Hematopoietic multipotent progenitor cell treated with erythropoietin and hydrocortisone succinate and interleukin-3 and kit ligand, for 4 days (in vitro differentiated cells): ENCODE results near the gene NGEF.

ENCODE experiments used
- DNase-seq: peaks from one replicate; pipeline ENCODE4 v3.0.0-alpha.2; 2015

Gene NGEF

DNA sequence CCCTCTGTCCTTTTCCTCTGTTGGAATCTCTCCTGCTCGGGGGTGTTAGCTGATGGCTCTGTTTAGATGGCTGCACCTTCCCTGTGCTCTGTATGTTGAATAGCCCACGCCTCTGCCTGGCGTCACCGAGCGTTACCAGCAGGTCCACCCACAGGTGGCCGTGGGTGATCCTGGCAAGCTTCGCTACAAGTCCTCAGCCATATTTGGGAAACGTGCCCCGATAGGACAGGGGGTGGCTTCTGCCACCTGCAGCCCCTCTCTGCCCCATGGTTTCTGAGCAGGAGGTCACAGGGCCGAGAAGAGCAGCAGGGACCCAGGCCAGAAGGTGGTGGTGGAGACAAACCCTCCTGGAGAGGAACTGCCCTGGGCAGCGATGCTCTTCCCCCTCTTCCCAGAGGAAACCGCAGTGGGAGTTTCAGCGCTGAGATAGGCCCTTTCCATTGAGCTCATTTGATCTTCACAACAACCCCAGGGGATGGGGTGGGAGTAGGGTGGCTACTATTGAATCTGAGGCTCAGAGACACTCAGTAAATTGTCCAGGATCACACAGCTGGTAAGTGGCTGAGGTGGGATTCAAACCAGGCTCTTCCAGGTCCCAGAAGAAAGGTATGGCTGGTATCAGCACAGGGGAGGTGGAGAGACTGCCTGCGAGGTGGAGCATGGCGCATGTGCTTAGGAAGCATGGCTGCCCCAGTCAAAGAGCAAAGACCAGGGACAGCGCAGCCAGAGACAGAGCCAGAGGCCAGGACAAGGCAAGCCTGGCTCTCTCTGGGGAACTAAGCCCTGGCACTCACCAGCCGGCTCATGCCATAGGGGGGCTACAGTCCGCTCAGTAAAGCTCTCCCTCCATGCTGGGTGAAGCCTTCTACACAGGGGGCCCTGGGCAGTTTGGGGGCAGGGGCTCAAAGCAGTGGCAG is 15.0 kb downstream of the NGEF start:
- no peak for DNase-seq

DNA sequence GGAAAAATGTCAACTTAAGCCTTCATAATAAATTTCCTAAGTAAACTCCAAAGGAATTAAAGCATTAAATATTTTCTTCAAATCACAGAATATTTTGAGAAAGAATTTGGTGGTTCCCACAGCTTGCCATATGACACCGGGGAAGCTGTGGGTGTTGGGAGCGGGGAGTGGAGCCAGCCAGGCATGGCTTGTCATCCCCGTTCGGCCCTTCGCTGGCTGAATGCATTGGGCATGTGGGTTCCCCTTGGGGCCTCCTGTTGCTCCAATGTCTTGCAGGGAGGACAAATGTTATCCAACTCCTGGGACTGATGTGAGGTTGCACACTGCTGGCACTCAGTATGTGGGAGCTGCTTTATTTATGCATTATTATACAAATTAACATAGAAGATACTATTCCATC is 18.6 kb downstream of the NGEF start:
- no peak for DNase-seq

DNA sequence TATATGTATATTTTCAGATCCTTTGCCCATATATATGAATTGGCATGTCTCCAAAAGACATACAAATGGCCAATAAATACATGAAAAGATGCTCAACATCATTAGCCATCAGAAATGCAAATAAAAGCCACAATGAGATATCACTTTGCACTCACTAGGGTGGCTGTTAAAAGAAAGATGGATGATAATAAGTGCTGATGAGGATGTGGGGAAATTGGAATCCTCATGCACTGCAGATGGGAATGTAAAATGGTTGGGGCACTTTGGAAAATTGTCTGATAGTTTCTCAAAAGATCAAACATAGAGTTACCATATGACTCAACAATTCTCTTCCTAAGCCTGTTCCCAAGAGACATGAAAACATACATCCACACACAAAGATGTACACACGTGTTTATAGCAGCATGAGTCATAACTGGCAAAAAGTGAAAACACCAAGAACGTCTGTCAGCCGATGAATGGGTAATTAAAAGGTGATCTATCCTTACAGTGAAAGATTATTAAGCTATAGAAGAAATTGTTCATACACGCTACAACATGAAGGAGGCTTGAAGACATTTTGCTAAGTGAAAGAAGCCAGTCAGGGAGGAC is 19.7 kb downstream of the NGEF start:
- no peak for DNase-seq

DNA sequence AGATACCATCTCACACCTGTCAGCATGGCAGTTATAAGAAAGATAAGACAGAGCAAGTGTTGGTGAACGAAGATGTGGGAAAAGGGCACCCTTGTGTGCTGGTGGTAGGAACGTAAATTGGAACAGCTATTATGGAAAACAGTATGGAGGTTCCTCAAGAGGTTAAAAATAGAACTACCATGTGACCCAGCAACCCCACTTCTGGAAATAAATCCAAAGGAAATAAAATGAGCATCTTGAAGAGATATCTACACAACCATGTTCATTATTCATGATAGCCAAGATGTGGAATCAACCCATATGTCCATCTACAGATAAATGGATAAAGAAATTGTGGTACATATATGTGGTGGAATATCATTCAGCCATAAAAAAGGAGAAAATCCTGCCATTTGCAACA is 26.9 kb downstream of the NGEF start:
- DNase-seq, result no peak

DNA sequence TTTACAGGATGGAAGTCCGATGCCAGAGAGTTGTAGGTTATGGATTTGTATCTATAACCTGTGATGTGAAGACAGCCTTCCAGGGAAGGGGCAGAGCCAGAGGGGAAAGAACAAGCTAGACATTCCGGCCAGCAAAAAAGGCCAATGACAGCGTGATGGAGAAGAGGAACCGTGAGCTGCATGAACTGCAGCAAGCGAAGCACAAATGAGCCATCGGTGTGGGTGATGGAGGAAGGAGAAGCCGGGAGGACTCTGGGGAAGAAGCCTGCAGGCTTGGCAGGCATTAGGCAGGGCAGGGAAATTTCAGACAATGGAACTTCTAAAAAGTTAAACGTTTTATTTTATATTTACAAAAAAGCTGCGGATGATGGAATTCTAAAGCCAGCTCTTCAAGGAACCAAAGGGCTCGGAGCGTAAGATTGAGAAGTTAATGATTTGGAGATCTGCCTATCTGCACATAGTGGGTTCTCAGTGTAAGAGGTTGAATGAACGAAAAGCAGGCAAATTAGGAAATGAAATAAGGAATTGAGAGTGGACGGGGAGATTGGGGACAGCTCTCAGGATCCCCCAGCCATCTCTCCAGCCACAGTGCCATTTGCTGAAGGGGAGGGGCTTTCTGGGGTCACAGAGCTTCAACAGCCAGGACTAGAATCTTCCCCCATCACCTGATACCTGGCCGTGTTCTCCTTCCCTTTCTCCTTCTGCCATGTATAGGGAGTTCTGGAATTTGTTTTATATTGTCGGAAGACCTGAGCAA is 28.4 kb downstream of the NGEF start:
- no peak for DNase-seq

DNA sequence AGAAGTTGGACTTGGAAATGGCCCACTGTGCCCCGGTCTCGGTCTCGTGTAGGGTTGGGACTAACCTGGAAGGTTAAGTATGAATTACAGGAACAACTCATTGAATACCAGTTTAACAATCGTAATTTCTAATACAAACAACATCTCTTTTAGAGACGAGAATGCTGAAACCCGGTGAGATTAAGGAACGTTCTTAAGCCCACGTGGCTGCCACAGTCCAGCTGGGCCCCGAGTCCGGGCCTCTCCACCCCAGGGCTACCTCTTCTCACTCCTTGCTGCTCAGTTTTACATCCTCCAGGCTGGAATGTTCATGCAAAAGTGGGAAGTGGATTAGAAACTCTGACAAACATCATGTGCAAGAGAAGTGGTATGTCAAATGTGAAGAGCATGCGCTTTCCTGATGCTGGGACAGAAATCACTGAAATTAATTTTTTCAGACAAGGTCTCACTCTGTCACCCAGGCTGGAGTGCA is 29.4 kb downstream of the NGEF start:
- no peak for DNase-seq

DNA sequence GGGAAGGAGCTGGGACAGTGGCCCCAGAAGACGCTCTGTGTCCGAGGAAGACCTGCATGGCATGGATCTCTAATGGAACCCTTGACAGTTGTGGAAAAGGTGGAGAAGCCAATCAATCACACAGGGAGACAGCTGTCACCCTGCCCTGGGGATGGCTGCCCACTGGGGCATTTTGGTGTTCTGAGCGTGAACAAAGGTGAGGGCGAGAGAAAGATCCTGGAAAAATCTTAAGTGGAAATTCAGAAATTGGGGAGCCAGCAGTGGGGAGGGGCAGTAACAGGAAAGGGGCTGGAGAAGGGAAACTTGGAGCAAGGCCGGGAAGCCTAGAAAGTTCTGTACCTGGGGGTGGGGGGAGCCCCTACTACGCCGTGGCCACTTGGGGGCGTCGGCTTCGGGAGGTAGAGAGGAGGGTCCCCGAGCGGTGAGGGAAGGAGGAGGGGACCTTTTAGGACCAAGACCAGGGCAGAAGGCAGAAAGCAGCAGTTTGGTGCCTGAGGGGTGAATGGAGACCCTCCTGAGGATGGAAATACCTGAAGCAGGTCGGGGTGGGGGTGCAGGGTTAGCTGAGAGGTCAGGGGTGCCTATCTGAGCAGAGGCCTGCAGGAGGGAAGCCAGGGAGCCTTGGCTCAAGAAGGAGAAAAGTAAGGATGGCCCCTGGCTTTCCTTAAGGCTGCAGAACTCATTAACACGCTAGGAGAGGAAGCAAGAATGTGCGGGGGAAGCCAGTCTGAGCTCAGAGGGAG is 30.0 kb downstream of the NGEF start:
- DNase-seq, result no peak

DNA sequence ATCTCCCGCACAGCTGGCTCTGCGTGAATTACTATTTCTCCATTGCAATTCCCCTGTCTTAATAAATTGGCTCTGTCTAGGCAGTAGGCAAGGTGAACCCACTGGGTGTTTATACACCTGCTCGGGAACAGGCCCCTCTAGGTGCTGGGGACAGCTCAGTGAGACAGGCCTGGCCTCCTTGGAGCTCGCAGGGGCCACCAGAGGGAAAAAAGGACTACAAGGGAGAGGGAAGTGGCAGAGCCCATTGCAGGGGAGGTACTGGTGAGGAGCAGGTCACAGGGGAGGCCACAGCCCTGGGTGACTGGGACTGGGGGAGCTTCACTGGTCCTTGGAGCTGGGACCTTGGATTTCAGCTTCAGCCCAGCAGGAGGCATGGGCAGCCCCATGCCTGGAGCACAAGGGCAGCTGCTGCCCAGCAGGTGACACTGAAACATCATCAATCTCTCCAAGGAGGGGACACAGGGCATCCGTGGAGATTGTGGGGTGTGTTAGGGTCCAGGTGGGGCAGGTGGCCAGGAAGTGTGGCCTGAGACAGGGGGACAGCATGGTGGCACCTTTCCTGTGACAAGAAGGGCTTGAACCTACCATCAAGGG is 31.2 kb downstream of the NGEF start:
- no peak for DNase-seq

DNA sequence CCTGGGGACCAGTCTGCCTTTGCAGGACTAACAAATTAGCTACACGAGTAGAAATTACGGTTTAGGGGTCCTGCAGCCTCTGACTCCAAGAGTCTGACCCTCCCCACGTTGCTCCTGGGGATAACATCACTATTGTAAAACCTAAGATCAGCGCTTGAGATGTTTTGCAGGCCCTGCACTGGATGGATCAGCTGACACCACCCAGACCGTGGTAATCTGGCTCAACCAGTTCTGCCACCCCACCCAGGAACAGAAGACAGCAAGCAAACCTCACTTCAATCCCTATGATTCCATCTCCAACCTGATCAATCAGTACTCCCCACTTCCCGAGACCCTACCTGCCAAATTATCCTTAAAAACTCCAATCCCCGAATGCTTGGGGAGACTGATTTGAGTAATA is 31.7 kb downstream of the NGEF start:
- DNase-seq, result no peak

DNA sequence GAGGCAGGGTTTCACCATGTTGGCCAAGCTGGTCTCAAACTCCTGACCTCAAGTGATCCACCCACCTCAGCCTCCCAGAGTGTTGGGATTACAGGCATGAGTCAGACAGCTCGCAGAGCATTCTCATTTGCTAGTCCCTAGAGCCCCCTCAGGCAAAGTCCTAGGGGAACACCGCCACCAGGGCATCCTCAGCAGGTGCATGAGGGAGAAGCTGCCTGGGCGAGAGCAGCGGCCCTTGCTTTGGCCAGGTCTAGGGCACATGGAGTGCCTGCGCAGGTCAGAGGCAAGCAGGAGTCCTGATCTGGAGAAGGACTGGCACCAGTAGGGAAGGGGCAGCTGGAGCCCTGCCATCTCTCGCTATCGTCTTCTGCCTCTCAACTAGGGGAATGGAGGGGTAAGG is 32.4 kb downstream of the NGEF start:
- DNase-seq, result no peak

DNA sequence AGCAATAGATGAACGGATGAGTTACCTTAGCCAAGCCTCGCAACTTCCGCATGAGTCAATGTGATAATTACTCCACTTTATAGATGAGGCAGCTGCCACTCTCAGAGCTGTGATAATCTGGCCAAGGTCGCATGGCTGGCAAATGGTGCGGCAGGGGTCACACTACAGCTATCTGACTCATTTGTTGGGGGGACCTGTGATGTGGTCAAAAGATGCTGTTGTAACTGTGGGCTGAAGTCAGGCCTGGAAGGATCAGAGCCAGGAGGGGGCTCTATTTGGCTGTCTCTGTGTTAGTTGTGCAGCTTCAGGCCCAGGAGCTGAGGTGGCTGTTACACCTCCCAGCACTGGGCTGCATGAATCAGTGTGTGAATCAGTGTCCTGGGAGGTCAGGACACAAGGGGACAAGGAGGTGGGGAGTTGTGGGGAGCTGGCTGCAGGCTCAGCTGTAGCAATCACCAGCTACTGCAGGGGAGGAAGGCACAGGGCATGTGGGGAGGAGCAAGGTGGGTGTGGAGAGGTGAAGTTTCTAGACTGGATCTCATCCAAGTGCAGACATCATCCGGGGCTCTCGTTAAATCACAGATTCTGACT is 33.1 kb downstream of the NGEF start:
- no peak for DNase-seq

DNA sequence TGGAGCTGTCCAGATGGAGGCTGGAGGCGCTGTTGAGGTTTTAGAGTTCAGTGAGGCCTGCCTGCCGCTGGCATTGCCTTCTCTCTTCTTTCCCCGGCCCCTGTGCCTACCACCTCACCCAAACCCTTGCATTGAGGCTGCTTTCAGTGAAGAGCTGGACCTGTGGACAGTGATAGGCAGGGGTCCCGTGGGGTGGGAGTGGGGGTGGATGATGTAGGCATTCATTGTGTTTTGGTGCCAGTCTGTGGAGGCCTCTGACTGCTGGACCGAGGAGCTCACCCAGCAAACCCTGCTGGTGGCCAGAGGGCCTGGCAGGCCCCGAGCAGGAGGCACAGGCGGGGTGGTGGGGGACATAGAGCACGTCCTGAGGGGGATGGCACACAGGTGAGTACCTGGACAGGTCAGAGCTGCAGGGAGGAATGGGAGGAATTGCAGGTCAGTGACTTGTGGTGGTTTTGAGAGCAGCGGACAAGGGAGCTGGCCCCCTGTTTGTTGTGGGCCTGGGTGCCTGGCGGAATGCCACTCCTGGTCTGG is 35.6 kb downstream of the NGEF start:
- DNase-seq, result no peak

DNA sequence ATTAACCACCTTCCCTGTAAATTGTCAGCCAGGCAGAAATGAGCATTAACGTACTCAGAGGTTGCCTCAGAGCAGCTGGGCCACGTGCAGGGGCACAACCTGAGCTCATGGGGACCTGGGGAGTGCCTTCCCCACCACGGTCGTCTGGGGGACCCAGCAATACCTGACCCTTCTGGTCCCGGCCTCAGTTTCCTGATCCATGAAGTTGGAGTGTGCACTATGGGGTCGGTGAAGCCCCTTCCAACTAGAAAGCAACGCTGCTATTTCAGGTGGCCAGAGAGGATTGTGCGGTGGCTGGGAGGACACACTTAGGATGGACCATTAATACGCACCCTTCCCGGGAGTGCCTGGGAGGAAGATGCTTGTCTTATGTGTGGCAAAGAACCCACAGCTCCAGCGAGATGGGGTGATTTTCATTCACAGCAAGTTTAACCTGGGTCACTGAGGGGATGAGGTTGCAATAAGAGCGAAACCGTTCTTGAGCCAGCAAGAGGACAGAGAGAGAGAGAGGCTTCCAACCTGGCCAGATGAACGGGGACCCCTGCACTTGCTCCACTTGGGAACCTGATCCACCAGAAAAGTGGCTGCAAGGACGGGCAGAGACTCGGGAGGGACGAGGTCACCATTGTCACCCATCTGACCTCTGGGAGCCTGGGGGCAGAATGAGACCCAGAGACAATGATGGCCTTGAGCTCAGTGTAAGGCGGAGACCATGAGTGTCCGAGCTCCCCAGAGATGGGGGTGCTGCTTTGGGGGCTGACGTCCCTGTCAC is 36.2 kb downstream of the NGEF start:
- no peak for DNase-seq

DNA sequence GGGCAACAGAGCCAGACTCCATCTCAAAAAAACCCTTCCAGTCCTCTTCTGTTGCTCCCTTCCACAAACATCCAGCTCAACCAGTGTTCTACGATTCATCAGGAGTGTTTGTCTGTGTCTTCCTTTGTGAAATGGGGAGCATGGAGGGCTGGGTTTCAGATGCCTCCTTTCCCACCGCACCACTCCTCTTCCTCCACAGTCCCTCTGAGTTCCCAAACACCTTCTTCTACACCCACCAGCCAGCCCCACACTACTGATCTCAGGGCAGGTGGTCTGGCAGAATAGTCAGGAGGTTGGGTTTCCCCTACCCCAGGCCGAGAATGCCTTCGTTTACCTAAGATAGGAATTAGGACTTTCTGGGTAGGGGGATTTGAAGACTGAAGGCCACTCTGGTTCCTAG is 36.9 kb downstream of the NGEF start:
- DNase-seq, result no peak

DNA sequence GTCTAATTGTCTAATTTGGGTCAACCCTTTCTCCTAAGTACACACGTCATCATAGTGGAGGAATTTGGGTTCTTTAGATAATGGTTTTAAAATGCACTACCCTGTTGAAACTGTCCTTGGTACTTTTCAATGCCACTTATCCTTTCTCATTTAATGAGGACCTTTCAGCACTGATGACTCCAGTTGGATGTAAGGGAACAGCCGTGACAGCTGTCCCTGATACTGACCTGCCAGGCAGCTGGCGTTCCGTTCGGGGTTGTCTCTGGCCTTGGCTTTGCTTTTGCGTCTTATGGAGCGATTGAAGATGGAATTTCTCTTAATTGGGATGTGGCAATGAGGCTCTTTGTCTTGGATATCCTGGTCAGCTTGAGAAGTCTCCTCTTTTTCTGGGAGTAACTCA is 38.7 kb downstream of the NGEF start:
- DNase-seq, result no peak

DNA sequence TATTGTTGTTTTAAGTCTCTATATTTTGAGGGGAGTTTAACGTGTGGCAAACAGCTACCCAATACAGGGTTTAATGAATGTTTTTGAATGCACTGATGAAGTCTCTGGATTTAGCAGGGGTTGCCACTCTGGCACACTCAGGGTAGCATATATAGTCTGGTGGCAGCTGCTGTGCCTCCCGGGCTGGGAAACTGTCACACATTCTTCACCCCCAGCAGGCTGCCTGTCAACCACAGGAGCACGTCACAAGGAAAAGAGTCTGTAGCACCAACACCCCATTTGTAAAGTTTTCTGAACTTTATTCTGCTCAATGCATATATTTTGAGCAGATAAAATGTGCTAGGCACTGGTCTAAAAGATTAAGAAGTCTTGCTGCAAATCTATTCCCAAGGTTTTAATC is 39.3 kb downstream of the NGEF start:
- no peak for DNase-seq

DNA sequence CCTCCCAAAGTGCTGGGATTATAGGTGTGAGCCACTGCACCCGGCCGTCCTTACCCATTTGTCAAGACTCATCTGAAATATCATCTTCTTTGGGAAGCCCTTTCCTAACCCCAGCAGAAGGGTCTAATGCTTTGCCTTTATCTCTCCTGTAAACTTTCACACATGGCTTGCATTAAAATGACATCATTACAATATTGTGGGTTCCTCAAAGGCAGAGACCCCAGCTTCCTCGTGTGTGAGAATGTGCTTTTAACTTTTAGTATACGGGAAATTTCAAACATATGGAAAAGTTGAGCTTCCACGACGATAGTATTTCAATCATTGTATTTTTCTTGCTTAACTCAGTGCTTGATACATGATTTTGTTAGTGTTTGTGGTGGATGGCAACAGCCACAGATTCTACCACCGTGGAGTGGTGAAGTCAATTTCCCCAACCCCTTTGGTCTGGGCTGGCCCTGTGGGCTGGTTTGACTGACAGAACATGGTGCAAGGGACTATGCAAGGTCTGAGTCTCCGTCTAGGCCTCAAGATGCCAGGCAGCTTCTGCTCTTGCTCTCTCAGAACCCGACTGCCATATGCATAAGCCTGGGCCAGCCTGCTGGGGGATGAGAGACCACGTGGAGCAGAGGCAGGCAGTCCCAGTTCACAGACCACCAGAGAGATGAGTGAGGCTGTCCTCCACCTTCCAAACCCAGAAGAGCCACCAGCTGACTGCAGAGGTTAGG is 39.9 kb downstream of the NGEF start:
- no peak for DNase-seq

DNA sequence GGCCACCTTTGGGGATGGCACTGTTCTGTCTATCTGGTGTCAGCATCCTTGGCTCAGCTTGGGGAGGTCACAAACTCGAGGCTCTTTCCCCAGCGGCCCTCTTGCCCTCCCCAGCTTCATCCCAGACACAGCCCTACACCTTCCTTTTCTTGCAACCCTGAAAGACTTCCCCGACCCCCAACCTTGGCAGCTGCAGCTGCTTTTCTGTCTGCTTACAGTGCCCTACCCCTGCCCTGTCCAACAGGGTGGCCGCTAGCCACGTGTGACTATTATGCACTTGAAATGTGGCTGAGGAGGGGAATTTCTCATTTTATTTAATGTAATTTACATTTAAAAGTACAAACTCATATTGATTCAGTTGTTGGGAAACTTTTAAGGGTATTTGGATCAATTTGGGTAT is 41.3 kb downstream of the NGEF start:
- no peak for DNase-seq

DNA sequence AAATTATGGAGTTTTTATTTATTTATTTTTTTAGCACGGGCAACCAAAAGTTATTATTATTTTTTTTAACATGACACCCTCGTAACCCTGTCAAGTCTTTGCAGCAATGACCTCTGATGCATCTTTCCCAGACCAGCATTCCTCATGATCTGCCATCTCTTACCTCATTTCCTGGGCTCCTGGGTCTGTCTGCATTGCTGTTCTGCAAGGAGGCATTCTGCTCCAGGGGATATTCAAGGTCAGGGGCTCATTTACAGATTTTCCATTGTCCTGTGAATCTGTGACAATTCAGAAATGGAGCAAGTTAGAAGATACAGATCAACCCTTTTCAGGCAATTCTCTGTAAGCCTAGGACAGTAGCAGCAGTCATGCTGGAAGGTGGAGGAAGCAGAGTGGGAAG is 43.0 kb downstream of the NGEF start:
- no peak for DNase-seq

DNA sequence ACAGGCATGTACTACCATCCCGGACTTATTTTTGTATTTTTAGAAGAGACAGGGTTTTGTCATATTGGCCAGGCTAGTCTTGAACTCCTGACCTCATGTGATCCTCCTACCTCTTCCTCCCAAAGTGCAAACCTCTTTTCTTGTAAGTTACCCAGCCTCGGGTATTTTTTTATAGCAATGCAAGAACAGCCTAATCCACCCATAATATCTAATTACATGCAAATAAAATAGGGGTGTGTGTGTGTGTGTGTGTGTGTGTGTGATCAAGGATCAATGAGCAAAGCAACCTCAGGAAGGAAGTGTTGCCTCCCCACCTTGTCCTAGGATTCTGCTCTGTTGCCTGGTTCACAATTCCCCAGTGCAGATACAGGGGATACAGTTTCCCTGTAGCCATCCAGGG is 45.6 kb downstream of the NGEF start:
- no peak for DNase-seq

DNA sequence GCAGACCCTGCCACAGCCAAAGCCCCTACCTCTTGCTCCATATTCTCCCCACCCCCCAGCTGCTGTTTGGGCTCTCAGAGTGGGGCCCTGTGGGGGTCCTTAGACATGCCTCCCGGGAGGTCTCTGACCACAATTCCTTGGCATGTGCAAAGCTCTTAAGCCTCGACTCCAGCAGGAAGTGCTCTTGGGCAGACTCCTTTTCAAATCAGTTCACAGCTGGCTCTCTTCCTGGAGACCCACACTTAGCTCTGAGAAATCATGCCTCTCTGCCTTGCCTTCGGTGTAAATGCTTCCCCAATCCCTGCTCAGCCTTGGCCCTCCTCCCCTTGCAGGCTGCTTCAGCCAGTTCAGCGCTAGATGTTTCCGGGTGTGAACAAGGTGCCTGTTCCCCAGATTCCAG is 46.9 kb downstream of the NGEF start:
- no peak for DNase-seq
